K562 (cell line): ENCODE measurements around the gene CAPRIN1. TPM values are rescaled to one million over a fixed set of nuclear protein-coding genes. Genes with fewer than 3 reads are reported as not detected.
A peak's percentile ranks its signal among the peaks of the same experiment; 100 is the strongest.

Source experiments
- EWSR1 ChIP-seq: fragments of 450-650 bp; IDR thresholded peaks from 2 replicates; pipeline ENCODE4 v1.6.1; 2018; ENCODE audit warnings: borderline replicate concordance, mild to moderate bottlenecking, low read depth, moderate library complexity; ENCODE audit not compliant: partially characterized antibody
- KLF6 ChIP-seq: fragments of 250-450 bp; sonication (Bioruptor Pico); IDR thresholded peaks from 2 replicates; pipeline ENCODE4 v1.4.0; 2020; ENCODE audit warnings: mild to moderate bottlenecking, moderate library complexity, borderline replicate concordance
- MIER1 ChIP-seq: fragments of 450-650 bp; IDR thresholded peaks from 2 replicates; pipeline ENCODE4 v1.6.1; 2016; ENCODE audit warnings: antibody characterized with exemption, mild to moderate bottlenecking, low read depth
- MTA1 ChIP-seq: fragments of 450-650 bp; IDR thresholded peaks from 2 replicates; pipeline ENCODE4 v1.6.1; 2017; ENCODE audit warnings: borderline replicate concordance
- NFRKB ChIP-seq: fragments of 450-650 bp; IDR thresholded peaks from 2 replicates; pipeline ENCODE4 v1.6.1; 2016; ENCODE audit warnings: low read depth
- PHF8 ChIP-seq: fragments of 200-600 bp; sonication (generic); IDR thresholded peaks from 2 replicates; pipeline ENCODE4 v1.6.1; 2012; ENCODE audit warnings: mixed run types, mild to moderate bottlenecking, inconsistent platforms, low read length, moderate library complexity, borderline replicate concordance
- RAD51 ChIP-seq: fragments of 450-650 bp; IDR thresholded peaks from 2 replicates; pipeline ENCODE4 v1.7.1; 2016; ENCODE audit warnings: low read depth, mild to moderate bottlenecking, borderline replicate concordance
- ZBTB7A ChIP-seq: IDR thresholded peaks from 2 replicates; pipeline ENCODE4 v1.6.1; 2011; ENCODE audit warnings: low read depth, mild to moderate bottlenecking, low read length, moderate library complexity, borderline replicate concordance; ENCODE audit not compliant: control insufficient read depth
- ZNF143 ChIP-seq: sonication (generic); formaldehyde crosslinking; IDR thresholded peaks from 2 replicates; pipeline ENCODE4 v1.9.0; 2022; ENCODE audit warnings: mild to moderate bottlenecking, missing genetic modification reagents
- ZNF395 ChIP-seq: fragments of 200-800 bp; sonication (Bioruptor generic); IDR thresholded peaks from 2 replicates; pipeline ENCODE4 v1.6.1; 2017; ENCODE audit warnings: missing genetic modification characterization, missing compliant biosample characterization
- polyA plus RNA-seq, 8 experiments: library from polyadenylated mRNA; depleted of rRNA in 4 of 8; stranded (reverse) in 5 of 8; unstranded in 3 of 8; fragments of >200 nt; fragmentation: Nextera tagmentation in 2 of 8; fragmentation: Illumina TruSeq in 1 of 8; extraction: Ambion mirVana in 2 of 8; extraction: Trizol in 1 of 8; gene quantifications; 2 replicates each; pipeline versions ENCODE4 v1.2.1 to v1.2.3, GENCODE V29; 2011 to 2014; ENCODE audit warnings: inconsistent platforms in 1 of 8, missing spikeins in 1 of 8
- total RNA-seq, 7 experiments: library from RNA; depleted of rRNA in 6 of 7; stranded (reverse); fragments of >200 nt in 6 of 7; fragmentation: Illumina TruSeq in 2 of 7; extraction: Trizol in 2 of 7; gene quantifications; 2 replicates each; pipeline versions ENCODE4 v1.2.1 to v1.2.3, GENCODE V29; 2011 to 2021; ENCODE audit warnings: low replicate concordance in 1 of 7
- TF ChIP-seq, protein P1 (sequence below): sonication (generic); formaldehyde crosslinking; IDR thresholded peaks from 2 replicates; pipeline ENCODE4 v1.8.0; 2022; ENCODE audit warnings: mild to moderate bottlenecking, missing genetic modification reagents
- TF ChIP-seq, protein P2 (sequence below): fragments of 450-650 bp; IDR thresholded peaks from 2 replicates; pipeline ENCODE4 v1.6.1; 2016; ENCODE audit warnings: low read depth

The CAPRIN1 gene
- total and polyA plus RNA-seq, 9 of the 15 experiments (the other 6 are each of a cell fraction or from before 2014, with no cell fraction given), result 49.6 to 271 (median 244) TPM

DNA sequence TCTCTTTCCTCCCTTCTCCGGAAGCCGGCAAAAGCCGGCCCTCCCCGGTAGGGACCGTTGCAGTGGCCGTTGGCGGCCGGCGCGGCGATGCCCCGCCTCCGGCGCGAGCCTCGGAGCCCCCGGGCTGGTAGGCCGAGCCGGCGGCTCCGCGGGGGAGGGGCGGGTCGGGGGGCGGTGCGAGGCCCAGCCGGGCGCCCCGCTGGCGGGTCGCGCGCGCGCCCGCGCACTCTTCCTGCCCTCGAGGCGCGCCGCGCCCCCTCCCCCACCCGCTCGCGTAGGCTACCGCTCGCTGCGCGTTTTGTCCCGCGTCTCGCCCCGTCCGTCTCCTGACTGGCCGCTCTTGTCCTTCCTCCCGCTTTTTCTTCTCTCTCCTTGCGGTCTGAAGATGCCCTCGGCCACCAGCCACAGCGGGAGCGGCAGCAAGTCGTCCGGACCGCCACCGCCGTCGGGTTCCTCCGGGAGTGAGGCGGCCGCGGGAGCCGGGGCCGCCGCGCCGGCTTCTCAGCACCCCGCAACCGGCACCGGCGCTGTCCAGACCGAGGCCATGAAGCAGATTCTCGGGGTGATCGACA lies 591 bp downstream of the CAPRIN1 start (continued):
- TF ChIP-seq, protein P1, sequence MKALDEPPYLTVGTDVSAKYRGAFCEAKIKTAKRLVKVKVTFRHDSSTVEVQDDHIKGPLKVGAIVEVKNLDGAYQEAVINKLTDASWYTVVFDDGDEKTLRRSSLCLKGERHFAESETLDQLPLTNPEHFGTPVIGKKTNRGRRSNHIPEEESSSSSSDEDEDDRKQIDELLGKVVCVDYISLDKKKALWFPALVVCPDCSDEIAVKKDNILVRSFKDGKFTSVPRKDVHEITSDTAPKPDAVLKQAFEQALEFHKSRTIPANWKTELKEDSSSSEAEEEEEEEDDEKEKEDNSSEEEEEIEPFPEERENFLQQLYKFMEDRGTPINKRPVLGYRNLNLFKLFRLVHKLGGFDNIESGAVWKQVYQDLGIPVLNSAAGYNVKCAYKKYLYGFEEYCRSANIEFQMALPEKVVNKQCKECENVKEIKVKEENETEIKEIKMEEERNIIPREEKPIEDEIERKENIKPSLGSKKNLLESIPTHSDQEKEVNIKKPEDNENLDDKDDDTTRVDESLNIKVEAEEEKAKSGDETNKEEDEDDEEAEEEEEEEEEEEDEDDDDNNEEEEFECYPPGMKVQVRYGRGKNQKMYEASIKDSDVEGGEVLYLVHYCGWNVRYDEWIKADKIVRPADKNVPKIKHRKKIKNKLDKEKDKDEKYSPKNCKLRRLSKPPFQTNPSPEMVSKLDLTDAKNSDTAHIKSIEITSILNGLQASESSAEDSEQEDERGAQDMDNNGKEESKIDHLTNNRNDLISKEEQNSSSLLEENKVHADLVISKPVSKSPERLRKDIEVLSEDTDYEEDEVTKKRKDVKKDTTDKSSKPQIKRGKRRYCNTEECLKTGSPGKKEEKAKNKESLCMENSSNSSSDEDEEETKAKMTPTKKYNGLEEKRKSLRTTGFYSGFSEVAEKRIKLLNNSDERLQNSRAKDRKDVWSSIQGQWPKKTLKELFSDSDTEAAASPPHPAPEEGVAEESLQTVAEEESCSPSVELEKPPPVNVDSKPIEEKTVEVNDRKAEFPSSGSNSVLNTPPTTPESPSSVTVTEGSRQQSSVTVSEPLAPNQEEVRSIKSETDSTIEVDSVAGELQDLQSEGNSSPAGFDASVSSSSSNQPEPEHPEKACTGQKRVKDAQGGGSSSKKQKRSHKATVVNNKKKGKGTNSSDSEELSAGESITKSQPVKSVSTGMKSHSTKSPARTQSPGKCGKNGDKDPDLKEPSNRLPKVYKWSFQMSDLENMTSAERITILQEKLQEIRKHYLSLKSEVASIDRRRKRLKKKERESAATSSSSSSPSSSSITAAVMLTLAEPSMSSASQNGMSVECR (CRISPR knock-in tag), result peak; percentile 41; the same call in 1 of the 2 replicates
- TF ChIP-seq EWSR1, result no peak
- no peak for TF ChIP-seq RAD51
- peak; percentile 8; the same call in 1 of the 2 replicates for TF ChIP-seq NFRKB
- peak; percentile 68; the same call in 1 of the 2 replicates for TF ChIP-seq ZNF395
- no peak for TF ChIP-seq KLF6
- TF ChIP-seq, protein P2, sequence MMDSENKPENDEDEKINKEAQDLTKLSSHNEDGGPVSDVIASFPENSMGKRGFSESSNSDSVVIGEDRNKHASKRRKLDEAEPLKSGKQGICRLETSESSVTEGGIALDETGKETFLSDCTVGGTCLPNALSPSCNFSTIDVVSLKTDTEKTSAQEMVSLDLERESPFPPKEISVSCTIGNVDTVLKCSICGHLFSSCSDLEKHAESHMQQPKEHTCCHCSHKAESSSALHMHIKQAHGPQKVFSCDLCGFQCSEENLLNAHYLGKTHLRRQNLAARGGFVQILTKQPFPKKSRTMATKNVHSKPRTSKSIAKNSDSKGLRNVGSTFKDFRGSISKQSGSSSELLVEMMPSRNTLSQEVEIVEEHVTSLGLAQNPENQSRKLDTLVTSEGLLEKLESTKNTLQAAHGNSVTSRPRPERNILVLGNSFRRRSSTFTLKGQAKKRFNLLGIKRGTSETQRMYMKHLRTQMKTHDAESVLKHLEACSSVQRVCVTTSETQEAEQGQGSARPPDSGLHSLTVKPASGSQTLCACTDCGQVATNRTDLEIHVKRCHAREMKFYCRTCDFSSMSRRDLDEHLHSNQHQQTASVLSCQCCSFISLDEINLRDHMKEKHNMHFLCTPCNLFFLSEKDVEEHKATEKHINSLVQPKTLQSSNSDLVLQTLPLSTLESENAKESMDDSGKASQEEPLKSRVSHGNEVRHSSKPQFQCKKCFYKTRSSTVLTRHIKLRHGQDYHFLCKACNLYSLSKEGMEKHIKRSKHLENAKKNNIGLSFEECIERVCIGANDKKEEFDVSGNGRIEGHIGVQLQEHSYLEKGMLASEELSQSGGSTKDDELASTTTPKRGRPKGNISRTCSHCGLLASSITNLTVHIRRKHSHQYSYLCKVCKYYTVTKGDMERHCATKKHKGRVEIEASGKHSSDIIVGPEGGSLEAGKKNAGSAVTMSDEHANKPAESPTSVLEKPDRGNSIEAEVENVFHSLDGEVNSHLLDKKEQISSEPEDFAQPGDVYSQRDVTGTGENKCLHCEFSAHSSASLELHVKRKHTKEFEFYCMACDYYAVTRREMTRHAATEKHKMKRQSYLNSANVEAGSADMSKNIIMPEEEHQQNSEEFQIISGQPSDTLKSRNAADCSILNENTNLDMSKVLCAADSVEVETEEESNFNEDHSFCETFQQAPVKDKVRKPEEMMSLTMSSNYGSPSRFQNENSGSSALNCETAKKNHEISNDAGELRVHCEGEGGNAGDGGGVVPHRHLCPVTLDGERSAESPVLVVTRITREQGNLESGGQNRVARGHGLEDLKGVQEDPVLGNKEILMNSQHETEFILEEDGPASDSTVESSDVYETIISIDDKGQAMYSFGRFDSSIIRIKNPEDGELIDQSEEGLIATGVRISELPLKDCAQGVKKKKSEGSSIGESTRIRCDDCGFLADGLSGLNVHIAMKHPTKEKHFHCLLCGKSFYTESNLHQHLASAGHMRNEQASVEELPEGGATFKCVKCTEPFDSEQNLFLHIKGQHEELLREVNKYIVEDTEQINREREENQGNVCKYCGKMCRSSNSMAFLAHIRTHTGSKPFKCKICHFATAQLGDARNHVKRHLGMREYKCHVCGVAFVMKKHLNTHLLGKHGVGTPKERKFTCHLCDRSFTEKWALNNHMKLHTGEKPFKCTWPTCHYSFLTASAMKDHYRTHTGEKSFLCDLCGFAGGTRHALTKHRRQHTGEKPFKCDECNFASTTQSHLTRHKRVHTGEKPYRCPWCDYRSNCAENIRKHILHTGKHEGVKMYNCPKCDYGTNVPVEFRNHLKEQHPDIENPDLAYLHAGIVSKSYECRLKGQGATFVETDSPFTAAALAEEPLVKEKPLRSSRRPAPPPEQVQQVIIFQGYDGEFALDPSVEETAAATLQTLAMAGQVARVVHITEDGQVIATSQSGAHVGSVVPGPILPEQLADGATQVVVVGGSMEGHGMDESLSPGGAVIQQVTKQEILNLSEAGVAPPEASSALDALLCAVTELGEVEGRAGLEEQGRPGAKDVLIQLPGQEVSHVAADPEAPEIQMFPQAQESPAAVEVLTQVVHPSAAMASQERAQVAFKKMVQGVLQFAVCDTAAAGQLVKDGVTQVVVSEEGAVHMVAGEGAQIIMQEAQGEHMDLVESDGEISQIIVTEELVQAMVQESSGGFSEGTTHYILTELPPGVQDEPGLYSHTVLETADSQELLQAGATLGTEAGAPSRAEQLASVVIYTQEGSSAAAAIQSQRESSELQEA, result peak; percentile 93
- TF ChIP-seq MIER1, result no peak
- TF ChIP-seq MTA1, result no peak
- TF ChIP-seq ZNF143, result no peak
- TF ChIP-seq ZBTB7A, result peak; percentile 93
- TF ChIP-seq PHF8, result peak; percentile 38; the same call in 1 of the 2 replicates
